ENCODE results near the gene TREM2.

The TREM2 gene

DNA sequence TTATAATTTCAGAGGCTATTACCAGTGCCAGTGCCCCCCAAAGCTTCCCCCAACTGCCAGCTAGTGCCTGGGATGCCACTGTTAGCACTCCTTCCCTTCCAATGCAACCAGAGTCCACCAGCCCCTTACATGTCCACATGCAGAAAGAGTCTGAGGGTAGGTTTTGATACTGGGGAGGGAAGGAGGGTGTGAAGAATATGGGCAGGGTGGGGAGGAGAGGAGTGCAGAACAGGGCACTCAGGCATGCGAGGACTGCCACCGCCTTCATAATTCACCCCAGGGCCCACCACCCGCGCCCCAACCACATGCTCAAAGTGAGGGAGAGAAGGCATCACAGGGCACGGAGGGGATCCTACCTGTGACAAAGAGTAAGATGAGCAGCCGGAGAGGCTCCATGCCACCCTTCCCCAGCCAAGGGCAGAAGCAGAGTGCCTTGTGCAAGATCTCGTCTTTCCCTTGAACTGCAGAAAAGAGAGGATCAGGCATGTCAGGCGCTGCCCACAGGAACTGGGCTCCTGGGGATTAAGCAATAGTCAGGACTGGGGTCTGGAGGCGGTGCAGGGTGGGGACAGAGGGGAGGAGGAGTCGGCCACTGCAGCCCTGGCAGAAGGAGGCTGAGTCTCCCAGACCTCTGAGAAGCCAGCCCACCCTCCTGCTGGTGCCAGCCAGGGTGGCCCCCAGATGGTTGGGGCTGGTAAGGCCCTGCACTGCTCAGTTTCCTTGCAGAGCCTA, at the start of gene TREM2:
TSS of gene TREM2 (minus strand) at position 430 of the 732 bp plus-strand sequence. CDS start at position 396, 34 bp downstream.
- ATAC-seq, result no peak

DNA sequence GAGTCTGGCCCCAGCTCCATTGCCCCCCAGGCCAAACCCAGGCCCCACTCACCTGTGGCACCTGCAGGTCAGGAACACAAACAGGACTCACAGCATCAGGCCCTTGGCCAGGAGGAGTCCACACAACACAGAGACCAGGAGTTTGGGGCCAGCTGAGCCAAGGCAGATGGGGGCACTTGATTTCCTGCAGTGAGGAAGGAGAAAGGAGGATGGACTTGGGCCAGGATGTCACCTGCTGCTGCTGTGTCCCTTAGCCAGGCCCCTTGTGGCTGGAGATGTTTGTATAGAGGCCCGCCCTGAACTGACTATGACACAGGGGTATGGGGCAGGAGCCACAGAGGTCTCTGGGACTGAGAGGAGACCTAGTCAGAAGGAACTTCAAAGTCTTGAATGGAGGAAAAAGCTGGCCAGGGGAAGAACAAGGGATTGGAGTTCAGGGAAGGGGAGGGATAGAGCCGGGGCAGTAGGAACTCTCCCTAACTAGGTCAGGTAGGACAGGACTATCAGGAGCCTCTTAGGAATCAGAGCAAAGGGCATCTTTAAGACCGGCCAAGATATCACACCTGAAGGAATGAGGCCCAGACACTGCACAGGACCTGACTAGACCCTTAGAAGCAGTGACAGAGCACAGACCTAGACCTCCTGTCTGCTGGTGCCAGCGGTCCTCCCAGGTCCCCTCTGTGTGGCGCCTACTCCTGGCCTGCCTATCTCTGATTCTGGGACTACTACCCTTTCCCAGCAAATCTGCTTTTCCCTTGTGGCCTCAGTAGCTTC, 46.8 kb upstream of the TREM2 start:
- no peak for ATAC-seq
- TF ChIP-seq OSR1 (CRISPR knock-in tag; IDR thresholded peaks at IDR 0.05) (no peak), ARNTL (CRISPR knock-in tag; IDR thresholded peaks at IDR 0.05; ENCODE audit: borderline replicate concordance, low read depth) (no peak), ZNF565 (CRISPR knock-in tag; conservative IDR thresholded peaks at IDR 0.05; ENCODE audit: low read depth) (no peak), ZNF70 (CRISPR knock-in tag; IDR thresholded peaks at IDR 0.05) (no peak), ISL1 (CRISPR knock-in tag; IDR thresholded peaks at IDR 0.05) (no peak), GLIS3 (CRISPR knock-in tag; IDR thresholded peaks at IDR 0.05) (no peak), PATZ1 (CRISPR knock-in tag; IDR thresholded peaks at IDR 0.05; ENCODE audit: borderline replicate concordance) (no peak), CSRNP3 (CRISPR knock-in tag; IDR thresholded peaks at IDR 0.05) (no peak), TOX (CRISPR knock-in tag; IDR thresholded peaks at IDR 0.05; ENCODE audit: borderline replicate concordance) (no peak), CREB5 (CRISPR knock-in tag; IDR thresholded peaks at IDR 0.05; ENCODE audit: low read depth) (no peak), ZNF8 (CRISPR knock-in tag; IDR thresholded peaks at IDR 0.05) (no peak), SNAI2 (CRISPR knock-in tag; IDR thresholded peaks at IDR 0.05) (no peak), PPARA (CRISPR knock-in tag; IDR thresholded peaks at IDR 0.05; ENCODE audit: borderline replicate concordance) (no peak)
- TF ChIP-seq, protein P1, sequence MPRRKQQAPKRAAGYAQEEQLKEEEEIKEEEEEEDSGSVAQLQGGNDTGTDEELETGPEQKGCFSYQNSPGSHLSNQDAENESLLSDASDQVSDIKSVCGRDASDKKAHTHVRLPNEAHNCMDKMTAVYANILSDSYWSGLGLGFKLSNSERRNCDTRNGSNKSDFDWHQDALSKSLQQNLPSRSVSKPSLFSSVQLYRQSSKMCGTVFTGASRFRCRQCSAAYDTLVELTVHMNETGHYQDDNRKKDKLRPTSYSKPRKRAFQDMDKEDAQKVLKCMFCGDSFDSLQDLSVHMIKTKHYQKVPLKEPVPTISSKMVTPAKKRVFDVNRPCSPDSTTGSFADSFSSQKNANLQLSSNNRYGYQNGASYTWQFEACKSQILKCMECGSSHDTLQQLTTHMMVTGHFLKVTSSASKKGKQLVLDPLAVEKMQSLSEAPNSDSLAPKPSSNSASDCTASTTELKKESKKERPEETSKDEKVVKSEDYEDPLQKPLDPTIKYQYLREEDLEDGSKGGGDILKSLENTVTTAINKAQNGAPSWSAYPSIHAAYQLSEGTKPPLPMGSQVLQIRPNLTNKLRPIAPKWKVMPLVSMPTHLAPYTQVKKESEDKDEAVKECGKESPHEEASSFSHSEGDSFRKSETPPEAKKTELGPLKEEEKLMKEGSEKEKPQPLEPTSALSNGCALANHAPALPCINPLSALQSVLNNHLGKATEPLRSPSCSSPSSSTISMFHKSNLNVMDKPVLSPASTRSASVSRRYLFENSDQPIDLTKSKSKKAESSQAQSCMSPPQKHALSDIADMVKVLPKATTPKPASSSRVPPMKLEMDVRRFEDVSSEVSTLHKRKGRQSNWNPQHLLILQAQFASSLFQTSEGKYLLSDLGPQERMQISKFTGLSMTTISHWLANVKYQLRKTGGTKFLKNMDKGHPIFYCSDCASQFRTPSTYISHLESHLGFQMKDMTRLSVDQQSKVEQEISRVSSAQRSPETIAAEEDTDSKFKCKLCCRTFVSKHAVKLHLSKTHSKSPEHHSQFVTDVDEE (CRISPR knock-in tag; IDR thresholded peaks at IDR 0.05), result no peak

More for the DNA sequence above, at the start of gene TREM2:
- no peak for TF ChIP-seq SNAI2 (CRISPR knock-in tag; IDR thresholded peaks at IDR 0.05)
- no peak for TF ChIP-seq ZNF70 (CRISPR knock-in tag; IDR thresholded peaks at IDR 0.05)
- no peak for TF ChIP-seq PATZ1 (CRISPR knock-in tag; IDR thresholded peaks at IDR 0.05; ENCODE audit: borderline replicate concordance)
- no peak for TF ChIP-seq RARB (CRISPR knock-in tag; IDR thresholded peaks at IDR 0.05)

DNA sequence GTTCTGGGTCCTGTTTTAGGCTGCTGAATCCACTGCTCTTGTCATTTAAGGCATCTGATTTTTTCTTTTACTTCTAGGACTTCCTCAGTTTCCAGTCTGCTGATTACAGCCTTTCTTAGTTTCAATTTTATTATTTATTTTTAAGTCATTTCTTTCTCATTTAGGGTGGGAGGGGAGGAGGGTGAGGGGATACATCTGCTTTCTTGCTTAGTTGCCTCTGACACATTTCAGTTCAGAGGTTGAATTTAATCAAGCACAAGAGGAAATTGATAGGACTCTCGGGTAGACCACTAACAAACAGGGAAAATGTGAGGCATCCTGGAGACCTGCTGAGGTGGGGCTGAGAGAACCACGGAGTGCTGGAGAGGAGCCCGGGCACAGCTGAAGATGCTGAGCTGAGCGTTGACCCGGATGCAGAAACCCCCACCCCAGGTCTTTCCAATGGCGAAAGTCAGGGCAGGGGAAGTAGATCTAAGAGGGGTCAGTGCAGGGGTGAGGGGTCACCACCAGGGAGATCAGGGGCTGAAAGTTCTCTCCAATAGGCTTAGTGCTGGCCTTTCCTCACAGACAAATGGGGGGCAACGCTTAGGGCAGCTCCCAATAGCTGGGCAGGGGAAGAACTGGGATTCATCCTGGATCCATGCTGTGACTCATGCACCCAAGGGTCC, 45.7 kb upstream of the TREM2 start:
- ATAC-seq, result no peak
- no peak for TF ChIP-seq TOX (CRISPR knock-in tag; IDR thresholded peaks at IDR 0.05; ENCODE audit: borderline replicate concordance)
- TF ChIP-seq TCF4 (CRISPR knock-in tag; IDR thresholded peaks at IDR 0.05; ENCODE audit: borderline replicate concordance), result no peak
- TF ChIP-seq ISL1 (CRISPR knock-in tag; IDR thresholded peaks at IDR 0.05), result no peak
- no peak for TF ChIP-seq ZNF8 (CRISPR knock-in tag; IDR thresholded peaks at IDR 0.05)
- no peak for TF ChIP-seq CSDC2 (CRISPR knock-in tag; IDR thresholded peaks at IDR 0.05)

Data from SK-N-SH treated with all-trans-retinoic acid at 6 μM for 48 hours (cell line).